Measurements from ENCODE around the gene RNF112. TPM values are rescaled to one million over a fixed set of nuclear protein-coding genes. Genes with fewer than 3 reads are reported as not detected.
A peak's percentile ranks its signal among the peaks of the same experiment; 100 is the strongest.

The RNF112 gene
- total and polyA plus RNA-seq, 2 of the 13 experiments (the other 11 are each of a cell fraction or from before 2014, with no cell fraction given): 0.05 TPM; not detected in 1

DNA sequence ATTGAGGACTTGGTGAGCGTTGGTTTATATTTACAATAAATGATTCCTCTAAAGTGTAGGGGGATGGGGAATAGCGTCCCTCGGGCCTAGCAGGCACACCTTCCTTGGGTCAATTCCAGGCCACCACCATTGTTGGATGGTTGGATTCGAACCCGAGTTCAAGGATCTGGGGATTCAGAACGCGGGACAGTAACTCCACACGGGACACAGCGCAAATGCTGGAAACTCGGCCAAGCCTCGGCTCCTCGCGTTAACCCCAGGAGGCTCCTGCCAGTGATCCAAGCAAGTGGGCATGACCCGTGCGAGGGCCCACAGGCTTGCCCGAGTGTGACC is 49.1 kb upstream of the RNF112 start (continued):
- no peak for TF ChIP-seq HMGXB3 (CRISPR knock-in tag; IDR thresholded peaks at IDR 0.05; ENCODE audit: borderline replicate concordance)
- TF ChIP-seq SSRP1 (CRISPR knock-in tag; IDR thresholded peaks at IDR 0.05): no peak
- TF ChIP-seq ZNF180 (CRISPR knock-in tag; IDR thresholded peaks at IDR 0.05; ENCODE audit: borderline replicate concordance, low read depth): no peak
- TF ChIP-seq, protein P1, sequence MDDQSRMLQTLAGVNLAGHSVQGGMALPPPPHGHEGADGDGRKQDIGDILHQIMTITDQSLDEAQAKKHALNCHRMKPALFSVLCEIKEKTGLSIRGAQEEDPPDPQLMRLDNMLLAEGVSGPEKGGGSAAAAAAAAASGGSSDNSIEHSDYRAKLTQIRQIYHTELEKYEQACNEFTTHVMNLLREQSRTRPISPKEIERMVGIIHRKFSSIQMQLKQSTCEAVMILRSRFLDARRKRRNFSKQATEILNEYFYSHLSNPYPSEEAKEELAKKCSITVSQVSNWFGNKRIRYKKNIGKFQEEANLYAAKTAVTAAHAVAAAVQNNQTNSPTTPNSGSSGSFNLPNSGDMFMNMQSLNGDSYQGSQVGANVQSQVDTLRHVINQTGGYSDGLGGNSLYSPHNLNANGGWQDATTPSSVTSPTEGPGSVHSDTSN (CRISPR knock-in tag; IDR thresholded peaks at IDR 0.05; ENCODE audit: borderline replicate concordance): no peak
- TF ChIP-seq AKAP8 (CRISPR knock-in tag; IDR thresholded peaks at IDR 0.05): peak; percentile 7; the same call in 1 of the 2 replicates
- peak; percentile 86; the same call in 1 of the 2 replicates for TF ChIP-seq ZNF776 (CRISPR knock-in tag; IDR thresholded peaks at IDR 0.05)
- no peak for TF ChIP-seq NFE2L2 (IDR thresholded peaks at IDR 0.05; ENCODE audit: low read length)
- TF ChIP-seq ZNF329 (CRISPR knock-in tag; IDR thresholded peaks at IDR 0.05; ENCODE audit: low read depth): no peak
- 0 out of 2 replicates have a peak, but pooled peaks have one; percentile 6 for TF ChIP-seq ZNF546 (CRISPR knock-in tag; conservative IDR thresholded peaks at IDR 0.05)
- 0 out of 2 replicates have a peak, but pooled peaks have one; percentile 34 for TF ChIP-seq ZNF563 (CRISPR knock-in tag; IDR thresholded peaks at IDR 0.05)
- no peak for TF ChIP-seq FOXO4 (CRISPR knock-in tag; conservative IDR thresholded peaks at IDR 0.05)
- TF ChIP-seq PCBP2 (optimal IDR thresholded peaks at IDR 0.05; ENCODE audit: low read depth, low read length, poor library complexity, severe bottlenecking): no peak
- TF ChIP-seq YY1 (IDR thresholded peaks at IDR 0.05; ENCODE audit: insufficient read depth, insufficient replicate concordance, low read depth, low read length): peak; percentile 0
- 0 out of 2 replicates have a peak, but pooled peaks have one; percentile 34 for TF ChIP-seq NR0B2 (CRISPR knock-in tag; IDR thresholded peaks at IDR 0.05)
- TF ChIP-seq NR2C2 (CRISPR knock-in tag; IDR thresholded peaks at IDR 0.05; ENCODE audit: borderline replicate concordance): 0 out of 2 replicates have a peak, but pooled peaks have one; percentile 0
- TF ChIP-seq SIN3A (IDR thresholded peaks at IDR 0.05; ENCODE audit: borderline replicate concordance, low read depth, low read length): no peak
- no peak for TF ChIP-seq ZBTB7B (CRISPR knock-in tag; IDR thresholded peaks at IDR 0.05)
- no peak for TF ChIP-seq ZNF234 (CRISPR knock-in tag; conservative IDR thresholded peaks at IDR 0.05)

Measured in HepG2 (cell line).